ENCODE data around the gene SARM1.

DNA sequence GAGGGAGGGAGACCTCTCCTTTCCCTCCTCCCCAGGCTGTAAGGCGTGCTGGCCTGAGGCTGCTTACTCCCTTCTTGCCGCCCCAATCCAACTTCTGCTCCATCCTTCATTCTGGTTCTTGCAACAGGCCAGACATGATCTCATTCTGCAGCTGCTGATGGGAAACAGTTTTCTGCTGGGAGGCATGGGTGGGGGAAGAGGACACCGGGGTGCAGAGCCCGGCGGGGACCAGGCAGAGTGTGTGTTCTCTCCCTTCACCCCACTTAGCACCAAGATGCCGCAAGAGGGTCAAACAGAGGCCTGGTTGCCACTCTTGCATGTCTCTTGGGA lies 1.4 kb downstream of the SARM1 start:
- TF ChIP-seq, protein P1, sequence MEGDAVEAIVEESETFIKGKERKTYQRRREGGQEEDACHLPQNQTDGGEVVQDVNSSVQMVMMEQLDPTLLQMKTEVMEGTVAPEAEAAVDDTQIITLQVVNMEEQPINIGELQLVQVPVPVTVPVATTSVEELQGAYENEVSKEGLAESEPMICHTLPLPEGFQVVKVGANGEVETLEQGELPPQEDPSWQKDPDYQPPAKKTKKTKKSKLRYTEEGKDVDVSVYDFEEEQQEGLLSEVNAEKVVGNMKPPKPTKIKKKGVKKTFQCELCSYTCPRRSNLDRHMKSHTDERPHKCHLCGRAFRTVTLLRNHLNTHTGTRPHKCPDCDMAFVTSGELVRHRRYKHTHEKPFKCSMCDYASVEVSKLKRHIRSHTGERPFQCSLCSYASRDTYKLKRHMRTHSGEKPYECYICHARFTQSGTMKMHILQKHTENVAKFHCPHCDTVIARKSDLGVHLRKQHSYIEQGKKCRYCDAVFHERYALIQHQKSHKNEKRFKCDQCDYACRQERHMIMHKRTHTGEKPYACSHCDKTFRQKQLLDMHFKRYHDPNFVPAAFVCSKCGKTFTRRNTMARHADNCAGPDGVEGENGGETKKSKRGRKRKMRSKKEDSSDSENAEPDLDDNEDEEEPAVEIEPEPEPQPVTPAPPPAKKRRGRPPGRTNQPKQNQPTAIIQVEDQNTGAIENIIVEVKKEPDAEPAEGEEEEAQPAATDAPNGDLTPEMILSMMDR (IDR thresholded peaks at IDR 0.05; ENCODE audit: insufficient read depth, low read depth, low read length): no peak
- no peak for TF ChIP-seq EZH2 (IDR thresholded peaks at IDR 0.05; ENCODE audit: insufficient read depth, low read length)

Data from astrocyte (in vitro differentiated cells and primary cell).